T-helper 17 cell (primary cell): ENCODE measurements around the gene SH3TC1. TPM values are rescaled to one million over a fixed set of nuclear protein-coding genes. Genes with fewer than 3 reads are reported as not detected.
A peak's percentile ranks its signal among the peaks of the same experiment; 100 is the strongest.

Experiments
- ATAC-seq: fragments of 150-1000 bp; cut with Tn5 transposase; 2 replicates; pipeline ENCODE4 v1.10.0; 2021; ENCODE audit warnings: mild to moderate bottlenecking, moderate library complexity
- DNase-seq, 3 donors: peaks; one replicate each; pipeline versions ENCODE4 v3.0.0 to v3.0.0-alpha.2; 2020 to 2021
- H3K9me3 ChIP-seq: one replicate; pipeline ENCODE4 v1.7.0; 2013; ENCODE audit warnings: low read length, mild to moderate bottlenecking; ENCODE audit not compliant: control insufficient read depth, poor library complexity, severe bottlenecking
- H3K27ac Mint-ChIP-seq: one replicate; pipeline ENCODE4 v1.8.0; 2022; ENCODE audit warnings: mild to moderate bottlenecking, moderate library complexity, mixed read lengths
- H3K27me3 Mint-ChIP-seq: one replicate; pipeline ENCODE4 v1.8.0; 2022; ENCODE audit warnings: mixed read lengths
- H3K36me3 Mint-ChIP-seq: one replicate; pipeline ENCODE4 v1.8.0; 2022; ENCODE audit warnings: low read depth, mixed read lengths
- H3K4me1 Mint-ChIP-seq: one replicate; pipeline ENCODE4 v1.8.0; 2022; ENCODE audit warnings: mild to moderate bottlenecking, mixed read lengths
- H3K4me3 Mint-ChIP-seq: one replicate; pipeline ENCODE4 v1.8.0; 2022; ENCODE audit warnings: mild to moderate bottlenecking, moderate library complexity, mixed read lengths
- total RNA-seq, 4 donors: library from RNA in 2 of 4; stranded (reverse) in 2 of 4; gene quantifications; one replicate each; pipeline ENCODE4 v1.2.3 and lab custom pipeline; 2022 to 2026

The SH3TC1 gene
- total RNA-seq, 2 donors from 2014 or later = 134 TPM

GRCh38 chr4:8168832-8169598, 30.1 kb upstream of the SH3TC1 start:
- Mint-ChIP-seq H3K4me1 (peaks cover 10% of the 10 kb centered on the region), H3K27ac (no peak overlapping the region), H3K4me3 (no peak overlapping the region), H3K36me3 (no peaks in the 10 kb centered on the region), H3K27me3 (peaks cover 10% of the 10 kb centered on the region)
- H3K9me3 ChIP-seq = peaks cover 11% of the 10 kb centered on the region
- ATAC-seq (no peak), DNase-seq (no peak)

DNA sequence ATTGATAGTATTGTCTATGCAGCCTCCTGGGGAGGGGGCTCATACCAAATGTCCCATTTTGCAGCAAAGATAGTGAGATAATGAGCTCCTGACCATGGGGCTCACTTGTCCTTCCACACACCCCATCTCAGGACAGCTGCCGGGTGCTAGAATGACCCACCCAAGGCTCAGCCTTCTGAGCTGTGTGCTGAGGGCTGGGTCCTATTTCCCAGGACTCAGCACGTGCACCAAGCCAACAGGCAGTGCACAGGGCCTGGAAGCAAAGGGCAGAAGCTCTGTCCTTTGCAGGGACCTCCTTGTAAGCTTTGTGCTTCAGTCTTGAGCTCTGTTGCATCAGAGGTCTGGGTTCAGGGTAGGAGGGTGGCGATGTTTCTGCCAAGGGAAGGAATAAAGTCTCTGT, 29.3 kb upstream of the SH3TC1 start:
- ATAC-seq = no peak
- Mint-ChIP-seq H3K4me1 (peaks cover 10% of the 10 kb centered on the region), H3K27me3 (peaks cover 10% of the 10 kb centered on the region), H3K27ac (no peak overlapping the region), H3K36me3 (no peaks in the 10 kb centered on the region), H3K4me3 (no peak overlapping the region)
- peaks cover 11% of the 10 kb centered on the region for H3K9me3 ChIP-seq
- no peak for DNase-seq

DNA sequence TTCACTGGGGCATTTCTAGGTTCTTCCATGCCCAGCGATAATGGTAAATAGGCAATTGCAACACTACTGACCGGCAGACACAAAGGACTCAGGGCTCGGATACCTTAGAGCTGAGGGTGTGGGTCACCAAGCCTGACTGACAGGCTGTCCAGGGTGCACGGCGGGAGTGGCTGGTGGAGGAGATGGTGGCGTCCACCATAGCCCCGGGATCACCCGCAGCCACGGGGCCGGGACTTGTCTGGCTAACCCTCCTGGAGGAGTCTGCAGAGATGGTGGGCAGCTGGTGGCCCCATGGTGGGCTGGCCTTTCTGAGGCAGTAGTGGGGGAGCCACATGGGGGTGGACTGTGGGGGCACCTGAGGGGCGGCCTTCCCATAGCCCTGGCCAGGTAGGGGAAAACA, 28.7 kb upstream of the SH3TC1 start:
- Mint-ChIP-seq H3K36me3 (no peaks in the 10 kb centered on the region), H3K4me1 (peaks cover 10% of the 10 kb centered on the region), H3K27ac (no peak overlapping the region), H3K4me3 (no peak overlapping the region), H3K27me3 (peaks cover 10% of the 10 kb centered on the region)
- H3K9me3 ChIP-seq = peaks cover 11% of the 10 kb centered on the region
- ATAC-seq (no peak), DNase-seq (no peak)

GRCh38 chr4:8171266-8171665, 27.8 kb upstream of the SH3TC1 start:
- DNase-seq (no peak), ATAC-seq (no peak)
- Mint-ChIP-seq H3K4me3 (no peak overlapping the region), H3K4me1 (peaks cover 10% of the 10 kb centered on the region), H3K27me3 (peaks cover 10% of the 10 kb centered on the region), H3K36me3 (no peaks in the 10 kb centered on the region), H3K27ac (no peak overlapping the region)
- H3K9me3 ChIP-seq = peaks cover 11% of the 10 kb centered on the region

DNA sequence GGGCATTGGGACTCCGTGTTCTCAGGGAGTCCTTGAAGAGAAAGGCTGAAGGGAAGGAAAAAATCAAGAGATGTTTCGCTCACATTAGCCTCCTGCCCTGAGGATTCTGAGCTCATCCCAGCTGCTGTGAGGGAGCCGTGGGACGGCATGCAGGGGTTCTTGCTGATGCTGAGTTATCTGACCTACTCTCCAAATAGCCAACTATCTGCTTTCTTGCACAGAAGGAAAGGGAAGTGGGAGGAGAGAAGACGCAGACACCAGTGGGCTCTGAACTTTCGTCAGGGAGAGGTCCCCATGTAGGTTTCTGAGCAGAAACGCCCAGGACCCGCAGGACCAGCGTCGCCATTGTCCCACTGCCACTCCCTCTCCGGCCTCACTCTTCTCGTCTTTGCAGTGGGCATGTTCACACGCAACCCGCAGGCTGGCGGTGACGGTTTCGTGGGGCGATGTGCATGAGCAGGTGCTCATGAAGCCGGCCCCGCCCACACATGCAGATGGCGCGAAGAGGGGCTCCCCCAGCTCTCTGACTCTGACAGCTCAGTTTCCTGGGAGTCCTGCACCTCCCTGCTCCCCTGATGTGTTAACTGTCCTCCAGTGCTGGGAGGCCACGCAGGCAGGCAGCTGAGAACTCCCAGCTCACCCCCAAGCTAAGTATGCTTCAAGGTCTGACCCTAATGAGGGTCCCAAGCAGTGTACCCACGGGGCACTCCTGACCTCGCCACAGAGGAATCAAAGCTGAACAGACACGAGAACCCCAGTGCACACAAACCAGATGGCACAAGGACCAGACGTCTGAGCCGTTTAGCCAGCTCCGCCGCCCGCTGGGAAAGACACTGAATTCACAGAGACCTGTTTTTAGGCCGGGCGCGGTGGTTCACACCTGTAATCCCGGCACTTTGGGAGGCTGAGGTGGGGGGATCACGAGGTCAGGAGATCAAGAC, 26.8 kb upstream of the SH3TC1 start:
- no peak for DNase-seq

GRCh38 chr4:8173492-8174242, 25.4 kb upstream of the SH3TC1 start:
- H3K9me3 ChIP-seq = peaks cover 3% of the 10 kb centered on the region
- H3K4me1 Mint-ChIP-seq = peaks cover 13% of the 10 kb centered on the region
- DNase-seq (no peak), ATAC-seq (no peak)
- H3K27ac Mint-ChIP-seq = no peak overlapping the region
- H3K27me3 Mint-ChIP-seq = peaks cover 10% of the 10 kb centered on the region
- no peak overlapping the region for H3K4me3 Mint-ChIP-seq
- H3K36me3 Mint-ChIP-seq = no peaks in the 10 kb centered on the region

More for the DNA sequence above, 26.8 kb upstream of the SH3TC1 start:
- peaks cover 11% of the 10 kb centered on the region for H3K9me3 ChIP-seq
- Mint-ChIP-seq H3K27ac (no peak overlapping the region), H3K4me1 (peaks cover 13% of the 10 kb centered on the region), H3K27me3 (peaks cover 10% of the 10 kb centered on the region), H3K36me3 (no peaks in the 10 kb centered on the region), H3K4me3 (peak overlapping the region; percentile 39)
- peak; percentile 60 for ATAC-seq

DNA sequence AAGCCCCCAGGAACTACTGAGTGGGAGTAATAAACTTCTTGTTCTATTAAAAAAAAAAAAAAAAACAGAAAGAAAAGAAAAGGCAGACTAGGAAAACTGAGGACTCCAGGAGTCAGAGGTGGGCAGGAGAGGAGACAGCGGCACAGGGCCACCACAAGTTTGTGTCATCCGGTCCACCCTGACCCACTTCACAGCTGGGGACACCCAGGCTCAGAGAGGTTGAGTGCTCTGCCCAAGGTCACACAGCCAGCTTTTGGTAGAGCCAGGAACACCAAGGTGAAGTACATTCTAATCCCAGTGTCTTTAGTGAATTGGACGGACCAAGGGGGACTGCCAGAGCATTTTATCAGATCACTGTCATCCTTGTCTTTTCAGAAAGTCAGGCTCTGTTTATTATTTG, 24.1 kb upstream of the SH3TC1 start:
- peaks cover 10% of the 10 kb centered on the region for H3K27me3 Mint-ChIP-seq
- ATAC-seq = no peak
- H3K4me1 Mint-ChIP-seq = peaks cover 13% of the 10 kb centered on the region
- DNase-seq = no peak
- no peak overlapping the region for H3K27ac Mint-ChIP-seq
- H3K4me3 Mint-ChIP-seq = no peak overlapping the region
- H3K9me3 ChIP-seq = no peaks in the 10 kb centered on the region
- H3K36me3 Mint-ChIP-seq = no peaks in the 10 kb centered on the region

GRCh38 chr4:8175686-8176085, 23.4 kb upstream of the SH3TC1 start:
- H3K4me1 Mint-ChIP-seq = peaks cover 13% of the 10 kb centered on the region
- H3K36me3 Mint-ChIP-seq = no peaks in the 10 kb centered on the region
- no peak overlapping the region for H3K4me3 Mint-ChIP-seq
- H3K27ac Mint-ChIP-seq = no peak overlapping the region
- no peak for ATAC-seq
- DNase-seq = no peak
- H3K9me3 ChIP-seq = no peaks in the 10 kb centered on the region
- H3K27me3 Mint-ChIP-seq = peaks cover 10% of the 10 kb centered on the region

- H3K27ac Mint-ChIP-seq = peak overlapping the region; percentile 39
- peaks cover 3% of the 10 kb centered on the region for H3K27me3 Mint-ChIP-seq
- DNase-seq (peak in 1 of 3 donors; percentile 34), ATAC-seq (peak; percentile 92)
- no peaks in the 10 kb centered on the region for H3K9me3 ChIP-seq
- H3K4me3 Mint-ChIP-seq = no peak overlapping the region
- no peaks in the 10 kb centered on the region for H3K36me3 Mint-ChIP-seq
- peaks cover 9% of the 10 kb centered on the region for H3K4me1 Mint-ChIP-seq
Observed at GRCh38 chr4:8176547-8177399, 22.3 kb upstream of the SH3TC1 start.

DNA sequence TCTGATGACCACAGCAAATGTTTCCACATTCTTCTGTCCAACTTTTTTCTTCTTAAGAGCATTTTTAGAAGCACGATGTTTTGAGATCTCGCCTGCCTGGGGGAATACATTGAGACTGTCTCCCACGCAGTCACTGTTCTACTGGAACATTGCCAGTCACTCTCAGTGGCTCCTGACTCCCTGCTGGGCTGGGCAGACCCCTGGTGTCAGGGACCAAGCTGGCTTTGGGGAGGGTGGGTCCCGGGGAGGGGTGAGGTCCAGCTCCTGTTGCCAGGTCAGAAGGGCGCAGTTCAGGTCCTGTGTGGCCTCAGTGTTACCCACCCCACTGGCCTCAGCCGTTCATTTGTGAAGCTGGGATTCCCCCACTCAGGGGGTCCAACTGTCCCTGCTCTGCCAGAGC, 21.5 kb upstream of the SH3TC1 start:
- Mint-ChIP-seq H3K4me3 (no peak overlapping the region), H3K27me3 (no peaks in the 10 kb centered on the region), H3K27ac (no peak overlapping the region), H3K4me1 (peaks cover 3% of the 10 kb centered on the region), H3K36me3 (no peaks in the 10 kb centered on the region)
- no peak for ATAC-seq
- no peak for DNase-seq
- no peaks in the 10 kb centered on the region for H3K9me3 ChIP-seq

GRCh38 chr4:8177956-8178355, 21.1 kb upstream of the SH3TC1 start:
- no peaks in the 10 kb centered on the region for H3K27me3 Mint-ChIP-seq
- no peak overlapping the region for H3K27ac Mint-ChIP-seq
- ATAC-seq (no peak), DNase-seq (no peak)
- H3K36me3 Mint-ChIP-seq = no peaks in the 10 kb centered on the region
- H3K9me3 ChIP-seq = no peaks in the 10 kb centered on the region
- no peak overlapping the region for H3K4me3 Mint-ChIP-seq
- peaks cover 3% of the 10 kb centered on the region for H3K4me1 Mint-ChIP-seq

DNA sequence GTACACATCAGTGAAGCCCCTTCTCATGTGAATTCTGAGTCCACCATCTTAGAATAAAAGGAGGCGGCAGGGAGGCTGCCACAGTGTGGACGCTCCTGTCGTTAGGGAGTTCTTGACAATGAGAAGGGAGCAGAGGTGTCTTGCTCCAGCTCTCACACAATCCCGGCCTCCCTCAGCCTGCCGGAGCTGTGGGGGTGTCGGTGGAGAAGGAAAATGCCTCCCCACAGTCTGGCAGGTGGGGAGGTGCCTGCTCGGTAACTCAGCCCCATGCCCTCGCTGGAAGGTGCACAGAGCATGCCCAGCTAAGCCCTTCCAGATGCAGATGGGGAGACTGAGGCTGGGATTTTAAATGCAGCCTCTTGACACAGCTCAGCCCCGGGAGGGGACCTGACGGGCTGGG, 20.0 kb upstream of the SH3TC1 start:
- Mint-ChIP-seq H3K27me3 (no peaks in the 10 kb centered on the region), H3K36me3 (no peaks in the 10 kb centered on the region), H3K4me3 (no peak overlapping the region), H3K4me1 (peaks cover 3% of the 10 kb centered on the region), H3K27ac (no peak overlapping the region)
- ATAC-seq (no peak), DNase-seq (no peak)
- H3K9me3 ChIP-seq = no peaks in the 10 kb centered on the region
